ENCODE data around the gene TTC27. TPM values are rescaled to one million over a fixed set of nuclear protein-coding genes. Genes with fewer than 3 reads are reported as not detected.
"Not testable (repeated sequence)": the region's sequence is repeated elsewhere in the genome, so short reads cannot be mapped to it uniquely, and the experiment has no call there.

The TTC27 gene
- polyA plus RNA-seq, 1 donor, result 18.3 TPM

DNA sequence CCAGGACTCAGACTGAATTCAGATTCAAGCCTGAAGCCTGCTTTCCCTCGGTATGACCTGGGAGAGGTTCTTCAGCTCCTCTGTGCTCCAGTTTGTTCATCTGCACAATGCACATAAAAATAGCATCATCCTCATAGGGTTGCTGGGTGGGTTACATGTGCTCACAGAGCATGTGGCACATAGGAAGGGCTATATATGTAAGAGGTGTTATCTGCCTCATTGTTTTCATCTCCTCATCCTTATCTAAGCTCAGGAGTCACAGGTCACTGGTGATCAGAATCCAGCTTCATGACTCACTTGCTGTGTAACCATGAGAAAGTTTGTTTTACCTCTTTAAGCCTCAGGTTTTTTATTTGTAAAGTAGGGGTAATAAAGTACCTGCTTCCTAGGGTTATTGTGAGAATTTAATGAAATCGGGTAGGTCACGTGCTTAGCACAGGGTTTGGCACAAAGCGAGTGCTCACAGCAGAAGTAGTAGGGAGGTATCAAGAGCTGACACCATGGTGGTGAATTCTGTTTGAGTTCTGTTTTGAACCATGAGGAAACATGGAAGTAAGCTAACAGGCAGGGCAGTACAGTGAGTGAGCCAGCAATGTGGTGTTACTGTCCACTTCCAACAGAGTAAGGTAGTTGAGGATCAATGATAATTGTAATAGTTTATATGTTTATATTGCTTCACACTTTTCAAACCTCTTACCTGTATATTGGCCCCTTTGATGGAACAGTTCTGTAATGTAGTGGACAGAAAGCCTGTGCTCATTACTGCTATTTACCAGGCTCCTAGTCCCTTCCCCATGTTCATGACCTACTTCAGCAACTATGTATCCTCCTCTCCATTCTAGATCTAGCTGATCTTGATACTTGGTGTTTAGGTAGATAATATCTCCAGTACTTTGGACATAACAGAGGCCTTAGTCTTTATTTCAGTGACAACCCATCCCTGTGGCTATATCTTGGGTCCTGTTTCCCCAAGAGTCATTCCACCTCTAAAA, 177.6 kb downstream of the TTC27 start:
- no peak for DNase-seq (ENCODE audit: low read depth)

DNA sequence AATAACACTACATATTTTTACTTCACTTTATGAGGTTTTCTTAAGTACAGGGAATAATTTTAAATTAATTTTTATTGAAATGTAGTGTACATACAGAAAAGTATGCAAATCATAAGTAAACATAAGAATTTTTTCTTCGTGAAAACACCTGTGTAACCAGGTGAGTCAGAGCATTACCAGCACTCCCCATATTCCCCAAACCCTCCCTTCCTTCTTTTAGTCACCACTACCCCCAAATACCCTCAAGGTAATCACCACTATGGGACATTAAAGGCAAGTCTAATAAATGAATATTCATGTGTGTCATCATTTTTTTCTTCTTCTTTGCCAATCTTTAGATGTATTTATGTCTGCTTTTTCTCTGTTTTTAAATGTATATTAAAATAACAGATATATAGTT, 179.0 kb downstream of the TTC27 start:
- DNase-seq (ENCODE audit: low read depth), result no peak

DNA sequence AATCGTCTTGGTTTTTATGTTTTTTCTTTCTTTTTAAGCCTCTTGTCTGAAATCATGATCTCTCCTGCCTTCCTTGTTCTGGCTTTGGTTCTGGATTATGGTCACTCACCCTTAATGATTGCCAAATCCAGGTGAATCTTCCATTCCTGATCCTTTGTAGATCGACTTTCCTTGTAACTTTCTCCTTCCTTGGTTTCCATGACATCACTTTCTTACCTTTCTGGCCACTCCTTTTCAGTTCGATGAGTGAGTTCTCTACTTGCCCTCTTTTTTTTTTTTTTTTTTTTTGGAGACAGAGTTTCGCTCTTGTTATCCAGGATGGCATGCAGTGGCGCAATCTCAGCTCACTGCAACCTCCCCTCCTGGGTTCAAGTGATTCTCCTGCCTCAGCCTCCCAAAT, 179.8 kb downstream of the TTC27 start:
- DNase-seq (ENCODE audit: low read depth), result no peak

DNA sequence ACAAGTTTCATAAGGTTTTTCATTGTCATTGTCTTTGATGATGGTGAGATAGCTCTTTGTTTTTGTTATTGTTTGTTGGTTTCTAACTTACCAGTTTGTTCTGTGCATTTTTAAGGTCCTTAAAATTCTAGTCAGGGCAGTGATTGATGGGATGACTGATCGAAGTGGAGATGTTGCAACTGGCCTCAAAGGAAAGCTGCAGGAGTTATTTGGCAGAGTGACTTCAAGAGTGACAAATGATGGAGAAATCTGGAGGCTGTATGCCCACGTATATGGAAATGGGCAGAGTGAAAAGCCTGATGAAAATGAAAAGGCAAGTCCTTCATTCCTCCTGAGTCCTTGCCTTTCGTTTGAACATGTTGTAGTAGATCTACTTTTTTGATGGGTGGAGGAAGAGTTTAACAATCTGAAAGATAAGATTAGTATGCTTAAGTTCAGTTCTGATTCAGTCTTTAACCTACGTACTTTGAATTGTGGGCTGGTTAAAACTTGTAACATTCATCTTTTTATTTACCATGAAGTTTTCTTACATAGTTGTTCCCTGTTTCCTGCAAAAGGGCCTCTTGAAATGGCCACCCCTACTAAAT, 183.2 kb downstream of the TTC27 start:
- no peak for DNase-seq (ENCODE audit: low read depth)

DNA sequence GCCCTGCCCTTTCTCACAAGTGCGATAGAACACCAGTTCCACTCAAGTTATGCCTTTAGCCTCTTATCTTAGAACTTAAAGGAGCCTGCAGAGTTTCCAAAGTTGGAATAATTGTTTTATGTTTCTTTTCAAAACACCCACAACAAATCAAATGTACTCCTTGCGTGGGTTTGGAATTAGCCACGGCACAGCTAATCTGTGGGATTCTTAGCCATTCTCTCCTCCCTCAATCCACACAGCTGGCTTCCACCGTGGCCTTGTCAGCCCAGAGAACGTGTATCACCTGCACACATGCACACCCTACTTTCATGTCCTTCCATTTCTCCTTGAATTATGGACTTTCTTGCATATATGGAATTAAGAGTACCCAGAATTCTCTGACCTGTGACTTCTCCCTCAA, 183.8 kb downstream of the TTC27 start:
- DNase-seq (ENCODE audit: low read depth), result no peak

DNA sequence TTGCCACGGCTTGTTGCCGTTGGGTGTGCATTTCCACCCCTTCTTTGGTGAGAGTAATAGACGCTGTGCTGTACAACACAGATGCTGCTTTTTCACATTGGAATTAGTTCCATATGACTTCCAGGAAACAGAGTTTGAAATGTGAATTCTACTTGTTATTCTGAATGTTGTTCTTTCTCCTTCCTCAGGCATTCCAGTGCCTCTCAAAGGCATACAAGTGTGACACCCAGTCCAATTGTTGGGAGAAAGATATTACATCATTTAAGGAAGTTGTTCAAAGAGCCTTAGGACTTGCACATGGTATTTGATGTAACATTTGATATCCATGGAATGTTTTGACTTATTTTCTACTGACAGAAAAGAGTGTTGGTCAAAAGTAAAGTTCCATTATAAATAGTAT, 184.5 kb downstream of the TTC27 start:
- DNase-seq (ENCODE audit: low read depth), result no peak

DNA sequence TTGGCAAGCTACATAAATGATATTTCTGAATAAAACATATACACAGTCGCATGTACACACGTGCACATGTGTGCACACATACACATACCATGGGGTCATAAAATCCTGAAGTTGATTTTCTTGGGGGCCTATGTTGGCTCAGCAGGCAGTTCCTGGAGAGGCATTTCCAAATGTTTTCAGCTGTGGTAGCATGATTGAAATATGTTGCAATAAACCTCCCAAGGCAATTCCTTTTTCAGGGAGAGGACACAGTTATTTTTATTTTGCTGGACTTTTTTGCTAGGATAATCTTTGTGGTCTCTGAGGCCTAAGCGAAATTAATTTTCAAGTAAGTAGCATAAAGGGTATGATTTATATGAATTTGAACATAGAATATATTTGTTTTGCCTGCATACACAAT, 192.2 kb downstream of the TTC27 start:
- no peak for DNase-seq (ENCODE audit: low read depth)

DNA sequence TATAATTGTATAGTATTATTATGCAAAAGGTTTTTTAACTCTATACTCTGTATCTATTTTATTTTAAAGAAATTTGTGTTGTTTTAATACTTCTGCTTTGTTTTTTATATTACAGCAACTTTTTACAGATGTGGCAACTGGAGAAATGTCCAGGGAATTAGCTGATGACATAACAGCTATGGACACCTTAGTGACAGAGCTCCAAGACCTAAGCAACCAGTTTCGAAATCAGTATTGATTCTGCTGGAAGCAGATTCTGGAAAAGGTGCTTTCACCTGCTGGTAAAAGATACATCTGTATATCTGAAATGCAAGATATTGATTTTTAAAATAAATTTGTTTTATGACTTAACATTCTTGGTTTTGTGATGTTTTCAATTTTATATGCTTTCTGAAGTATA, 192.9 kb downstream of the TTC27 start:
- DNase-seq (ENCODE audit: low read depth), result no peak

DNA sequence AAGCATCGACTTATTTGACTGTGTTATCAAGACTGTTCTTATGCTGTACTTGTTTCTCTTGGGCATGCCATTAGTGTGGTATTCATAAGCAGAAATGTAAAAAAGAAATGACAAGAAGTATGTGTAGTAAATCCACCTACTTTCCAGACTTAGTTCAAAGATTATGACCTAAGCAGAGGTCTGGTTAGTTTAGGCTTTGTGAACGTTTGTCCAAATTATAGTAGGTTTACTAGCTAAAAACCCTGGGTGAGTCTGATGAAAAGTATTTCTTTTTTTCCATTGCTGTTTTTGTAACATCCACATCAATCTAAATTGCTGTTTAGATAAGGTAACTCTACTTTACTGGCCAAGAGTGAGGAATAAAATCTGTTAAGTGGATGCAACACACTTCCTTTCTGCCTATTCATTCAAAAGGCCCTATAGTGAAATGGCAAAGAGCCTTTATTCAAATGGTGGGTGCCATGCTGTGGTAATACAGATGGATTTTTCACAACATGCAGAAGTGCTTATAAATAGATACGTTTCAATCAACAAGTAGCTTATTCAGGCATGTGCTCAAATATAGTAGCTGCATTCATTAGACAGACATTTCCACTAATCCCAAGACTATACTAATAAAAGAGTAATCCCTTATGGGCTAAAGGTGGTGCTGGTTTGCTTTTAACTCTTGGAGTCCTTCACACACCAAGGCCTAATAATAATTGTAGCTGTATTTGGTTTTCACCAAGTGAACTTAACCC, 196.4 kb downstream of the TTC27 start:
- DNase-seq (ENCODE audit: low read depth), result no peak

DNA sequence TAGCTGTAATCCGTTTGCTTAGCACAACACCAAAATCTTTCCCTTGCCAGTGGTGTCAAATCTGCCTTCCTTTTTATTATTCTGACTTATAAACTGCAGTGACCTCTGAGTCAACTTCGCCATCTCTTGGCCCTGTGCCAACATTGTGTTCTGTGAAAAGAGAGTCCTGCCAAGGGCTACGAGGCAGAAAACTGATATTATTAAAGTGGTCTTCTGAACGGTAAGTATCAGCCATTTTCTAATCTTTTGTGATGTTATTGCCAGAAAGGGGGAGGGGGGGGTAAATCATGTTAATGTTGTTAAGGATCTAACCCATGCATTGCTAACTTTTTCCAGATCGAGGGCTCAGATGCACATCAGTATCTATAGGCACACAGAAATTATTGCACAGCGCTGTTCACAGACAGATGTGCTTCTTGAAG, 197.5 kb downstream of the TTC27 start:
- no peak for DNase-seq (ENCODE audit: low read depth)

DNA sequence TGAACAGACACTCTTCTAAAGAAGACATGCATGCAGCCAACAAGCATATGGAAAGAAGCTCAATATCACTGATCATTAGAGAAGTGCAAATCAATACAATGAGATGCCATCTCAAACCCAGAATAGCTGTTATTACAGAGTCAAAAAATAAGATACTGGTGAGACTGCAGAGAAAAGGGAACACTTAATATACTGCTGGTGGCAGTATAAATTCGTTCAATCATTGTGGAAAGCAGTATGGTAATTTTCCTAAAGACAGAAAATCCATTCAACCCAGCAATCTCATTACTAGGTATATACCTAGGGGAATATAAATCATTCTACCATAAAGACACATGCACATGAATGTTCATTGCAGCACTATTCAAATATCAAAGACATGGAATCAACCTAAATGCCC, 202.3 kb downstream of the TTC27 start:
- no peak for DNase-seq (ENCODE audit: low read depth)

DNA sequence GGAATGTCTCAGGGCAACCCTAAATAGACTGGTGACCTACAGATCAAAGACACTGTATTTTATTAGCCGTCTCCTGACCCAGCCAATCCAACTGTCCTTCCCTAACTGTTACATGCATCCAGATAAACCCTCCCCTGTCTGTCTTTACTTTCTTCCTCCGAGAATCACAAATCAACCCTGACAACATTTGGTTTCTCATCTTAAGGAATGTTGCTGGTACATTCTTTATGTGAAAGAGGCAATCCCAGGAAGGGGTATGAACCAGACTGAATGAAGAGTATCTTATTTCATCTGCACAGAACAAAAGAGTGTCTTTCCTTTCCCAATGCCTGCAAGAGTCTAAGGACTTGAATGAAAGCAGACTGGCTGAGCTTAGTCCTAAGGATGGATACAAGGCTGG, 205.0 kb downstream of the TTC27 start:
- no peak for DNase-seq (ENCODE audit: low read depth)

DNA sequence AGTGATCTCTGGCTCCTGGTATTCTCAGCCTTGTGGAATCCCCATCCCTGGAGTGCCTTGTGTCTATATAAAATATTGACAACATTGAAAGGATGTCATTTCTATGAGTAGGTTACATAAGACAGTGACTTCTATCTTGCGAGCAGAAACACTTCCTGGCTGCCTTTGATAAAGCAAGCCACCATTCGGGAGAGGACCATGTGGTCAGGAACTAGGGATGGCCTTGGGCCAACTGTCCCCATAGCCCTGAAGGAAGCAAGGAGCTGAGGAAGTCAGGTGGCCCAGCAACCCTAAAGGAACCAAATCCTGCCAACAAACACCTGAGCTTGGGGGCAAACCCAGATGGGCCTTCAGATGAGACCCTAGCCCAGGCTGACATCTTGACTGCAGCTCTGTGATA, 205.9 kb downstream of the TTC27 start:
- no peak for DNase-seq (ENCODE audit: low read depth)

DNA sequence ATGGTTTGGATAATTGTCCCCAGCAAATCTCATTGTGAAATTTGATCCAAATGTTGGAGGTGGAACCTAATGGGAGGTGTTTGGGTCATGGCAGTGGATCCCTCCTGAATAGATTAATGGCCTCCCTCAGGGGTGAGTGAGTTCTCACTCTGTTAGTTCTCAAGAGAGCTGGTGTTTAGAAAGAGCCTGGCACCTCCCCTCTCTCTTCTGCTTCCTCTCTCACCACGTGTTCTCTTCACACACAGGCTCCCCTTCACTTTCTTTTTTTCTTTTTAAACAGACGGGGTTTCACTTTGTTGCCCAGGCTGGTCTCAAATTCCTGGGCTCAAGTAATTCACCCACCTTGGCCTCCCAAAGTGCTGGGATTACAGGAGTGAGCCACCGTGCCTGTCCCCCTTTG, 207.3 kb downstream of the TTC27 start:
- no peak for DNase-seq (ENCODE audit: low read depth)

DNA sequence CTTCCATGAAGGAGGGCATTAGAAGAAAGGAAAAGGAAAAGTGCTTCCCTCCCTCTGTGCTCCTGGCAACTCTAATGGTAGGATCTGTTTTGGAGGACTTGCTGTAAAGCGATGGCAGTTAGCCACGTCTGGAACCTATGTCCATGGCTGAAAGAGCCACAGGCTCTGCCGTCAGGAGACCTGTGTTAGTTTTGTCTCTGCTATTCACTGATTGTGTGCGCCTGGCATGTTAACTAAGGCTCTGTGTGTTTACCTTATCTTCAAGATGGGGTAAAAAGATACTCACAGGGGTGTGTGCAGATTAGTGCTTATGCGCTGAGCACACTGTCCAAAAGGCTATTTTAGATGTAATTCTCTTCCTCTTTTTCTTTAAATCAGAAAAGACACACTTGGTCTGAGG, 209.1 kb downstream of the TTC27 start:
- DNase-seq (ENCODE audit: low read depth), result no peak

DNA sequence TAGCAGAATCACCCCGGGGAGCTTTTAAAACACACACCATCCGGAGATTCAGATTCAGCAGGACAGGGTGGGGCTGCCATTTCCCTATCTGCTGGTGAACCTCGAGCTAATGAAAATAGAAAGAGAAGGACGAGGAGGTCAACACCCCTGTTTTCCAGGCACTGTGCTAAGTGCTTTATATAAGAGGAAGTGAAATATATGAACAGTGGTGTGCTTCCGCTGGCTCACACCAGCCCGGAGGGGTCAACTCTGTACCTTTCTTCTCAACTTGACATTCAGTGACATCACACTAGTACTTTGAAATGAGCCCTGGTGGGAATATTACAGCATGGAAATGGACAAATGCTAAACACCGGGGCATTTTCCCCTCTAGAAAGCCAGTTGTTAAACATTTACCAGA, 210.6 kb downstream of the TTC27 start:
- no peak for DNase-seq (ENCODE audit: low read depth)

DNA sequence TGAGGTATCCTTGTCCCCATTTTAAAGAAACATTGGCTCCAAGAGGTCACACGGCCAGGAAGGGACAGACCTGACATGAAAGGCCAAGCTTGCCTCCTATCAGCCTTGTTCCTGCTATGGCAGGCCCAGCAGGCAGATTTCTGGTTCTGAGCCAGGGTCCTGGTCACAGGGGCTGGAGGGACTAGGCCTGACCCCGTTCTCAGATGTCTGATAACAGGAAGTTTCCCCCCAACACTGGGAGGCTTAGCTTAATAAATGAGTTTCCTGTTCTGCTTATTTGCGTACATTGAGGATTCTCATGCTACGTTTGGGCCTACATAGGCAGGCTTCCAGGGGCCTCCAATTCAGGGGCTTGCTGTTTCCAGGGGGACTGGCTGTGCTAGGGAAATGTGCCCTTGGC, 211.1 kb downstream of the TTC27 start:
- DNase-seq (ENCODE audit: low read depth), result no peak

DNA sequence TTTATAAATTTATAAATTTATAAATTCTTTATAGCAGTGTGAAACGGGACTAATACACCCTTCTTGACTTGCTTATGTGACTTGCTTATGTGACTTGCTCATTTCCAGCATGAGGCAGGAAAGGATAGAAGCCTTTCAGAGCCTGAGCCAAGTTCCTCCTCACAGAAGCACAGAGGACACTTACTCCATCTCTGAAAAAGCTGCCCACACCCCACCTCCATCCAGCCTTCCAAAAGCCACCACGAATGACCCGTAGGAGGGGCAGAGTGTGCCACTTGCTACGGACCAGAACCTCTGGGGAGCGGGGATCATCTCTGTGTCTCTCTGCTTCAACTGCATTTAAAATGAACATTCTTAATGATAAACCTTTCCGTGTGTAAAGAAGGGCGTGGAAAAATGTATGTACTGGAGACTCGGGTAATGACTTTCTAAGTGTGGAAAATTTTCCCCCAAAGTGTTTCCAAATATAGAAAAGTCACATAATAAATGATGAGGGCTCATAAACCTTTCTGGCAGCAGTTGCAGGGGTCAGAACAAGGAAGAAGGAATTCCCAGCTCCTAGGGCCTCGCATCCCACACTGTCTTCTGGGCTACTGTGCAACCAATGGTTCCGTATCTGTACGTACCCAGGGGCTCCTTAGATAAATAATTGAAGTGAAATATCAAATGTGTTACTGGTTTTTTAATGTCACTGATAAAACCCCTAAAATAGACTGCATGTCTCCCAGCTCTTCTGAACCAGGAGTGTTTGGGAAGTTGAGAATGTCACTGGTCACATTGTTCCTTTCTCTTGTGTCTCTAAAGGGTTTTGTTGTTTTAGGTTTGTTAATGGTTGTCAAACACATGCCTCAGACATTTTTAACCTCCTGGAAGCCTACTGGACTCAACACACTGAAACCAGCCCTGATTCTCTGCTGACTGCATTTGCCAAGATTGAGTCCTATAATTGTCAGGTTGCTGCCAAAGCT, 214.4 kb downstream of the TTC27 start:
- no peak for DNase-seq (ENCODE audit: low read depth)

DNA sequence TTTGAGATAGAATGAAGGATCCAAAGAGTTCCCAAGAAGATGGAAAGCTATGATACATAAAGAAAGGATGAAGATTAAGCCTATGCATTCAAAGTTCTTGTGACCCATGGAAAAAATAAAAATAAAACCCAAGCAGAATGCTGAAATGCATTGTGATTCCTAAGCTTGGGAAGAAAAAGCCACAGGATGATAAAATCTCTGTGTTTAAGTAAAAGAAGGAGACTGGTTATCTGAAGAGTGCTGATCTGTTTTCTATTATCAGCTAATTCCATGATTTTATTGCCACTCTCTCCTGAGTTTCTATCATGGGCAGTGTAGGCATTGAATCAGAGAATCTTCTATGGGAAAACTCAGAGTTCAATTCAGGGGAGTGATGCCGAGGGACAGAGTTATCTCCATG, 215.8 kb downstream of the TTC27 start:
- DNase-seq (ENCODE audit: low read depth), result no peak

DNA sequence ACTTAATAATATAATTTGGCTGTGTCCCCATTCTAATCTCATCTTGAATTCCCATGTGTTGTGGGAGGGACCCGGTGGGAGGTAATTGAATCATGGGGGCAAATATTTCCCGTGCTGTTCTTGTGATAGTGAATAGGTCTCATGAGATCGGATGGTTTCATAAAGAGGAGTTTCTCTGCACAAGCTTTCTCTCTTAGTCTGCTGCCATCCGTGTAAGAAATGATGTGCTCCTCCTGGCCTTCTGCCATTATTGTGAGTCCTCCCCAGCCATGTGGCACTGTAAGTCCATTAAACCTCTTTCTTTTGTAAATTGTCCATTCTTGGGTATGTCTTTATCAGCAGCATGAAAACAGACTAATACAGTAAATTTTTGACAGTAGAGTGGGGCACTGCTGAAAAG, 216.4 kb downstream of the TTC27 start:
- no peak for DNase-seq (ENCODE audit: low read depth)

DNA sequence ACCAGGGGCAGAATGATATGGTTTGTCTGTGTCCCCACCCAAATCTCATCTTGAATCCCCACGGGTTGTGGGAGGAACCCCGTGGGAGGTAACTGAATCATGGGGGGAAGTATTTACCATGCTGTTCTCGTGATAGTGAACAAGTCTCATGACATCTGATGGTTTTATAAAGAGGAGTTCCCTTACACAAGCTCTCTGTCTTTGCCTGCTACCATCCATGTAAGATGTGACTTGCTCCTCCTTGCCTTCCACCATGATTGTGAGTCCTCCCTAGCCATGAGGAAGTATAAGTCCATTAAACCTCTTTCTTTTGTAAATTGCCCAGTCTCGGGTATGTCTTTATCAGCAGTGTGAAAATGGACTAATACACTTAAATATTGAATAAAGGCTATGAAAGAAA, 218.4 kb downstream of the TTC27 start:
- DNase-seq (ENCODE audit: low read depth), result not testable (repeated sequence)

Measured in forelimb muscle (tissue), 1 donor.